Activated CD8-positive, alpha-beta T cell treated with anti-CD3 and anti-CD28 coated beads, Interleukin-2, amount 10 ng/mL, durations not matched to agents 7 days and 5 days (primary cell): ENCODE measurements around the gene TXNDC12. TPM values are rescaled to one million over a fixed set of nuclear protein-coding genes. Genes with fewer than 3 reads are reported as not detected.
"Not testable (repeated sequence)": the region's sequence is repeated elsewhere in the genome, so short reads cannot be mapped to it uniquely, and the experiment has no call there.

Experiments used
- ATAC-seq: fragments of 150-1000 bp; cut with Tn5 transposase; one replicate; pipeline ENCODE4 v1.10.0; 2021; ENCODE audit warnings: moderate library complexity
- CTCF ChIA-PET: fragments of 350-600 bp; sonication (Branson Sonifier 250); formaldehyde crosslinking; loops from one replicate; lab custom pipeline; 2021; ENCODE audit warnings: antibody characterized with exemption; lab: Charles Lee
- POLR2A ChIA-PET: fragments of 350-600 bp; sonication (Branson Sonifier 250); formaldehyde crosslinking; loops from one replicate; lab custom pipeline; 2021; ENCODE audit warnings: antibody characterized with exemption; lab: Charles Lee
- DNase-seq: peaks from one replicate; pipeline ENCODE4 v3.0.0-alpha.2; 2020
- H3K27ac Mint-ChIP-seq: one replicate; pipeline ENCODE4 v1.8.0; 2021; ENCODE audit warnings: mild to moderate bottlenecking, mixed read lengths
- H3K27me3 Mint-ChIP-seq: one replicate; pipeline ENCODE4 v1.8.0; 2021; ENCODE audit warnings: low read depth, mixed read lengths
- H3K36me3 Mint-ChIP-seq: one replicate; pipeline ENCODE4 v1.8.0; 2021; ENCODE audit warnings: low read depth, mixed read lengths
- H3K4me1 Mint-ChIP-seq: one replicate; pipeline ENCODE4 v1.8.0; 2021; ENCODE audit warnings: low read depth, mixed read lengths
- H3K4me3 Mint-ChIP-seq: one replicate; pipeline ENCODE4 v1.8.0; 2021; ENCODE audit warnings: mild to moderate bottlenecking, mixed read lengths
- H3K9me3 Mint-ChIP-seq: one replicate; pipeline ENCODE4 v1.8.0; 2022; ENCODE audit warnings: mixed read lengths; ENCODE audit not compliant: insufficient read depth
- total RNA-seq, 2 experiments: library from RNA; stranded (reverse); gene quantifications; one replicate each; pipeline ENCODE4 v1.2.3, GENCODE V29; 2021

Gene TXNDC12
- total RNA-seq, 2 experiments from 2014 or later: 41.1 to 45.9 TPM

GRCh38 chr1:52026278-52026677, 28.7 kb downstream of the TXNDC12 start:
- no peak for ATAC-seq
- Mint-ChIP-seq H3K4me1 (peaks cover 10% of the 10 kb centered on the region), H3K27me3 (no peaks in the 10 kb centered on the region), H3K36me3 (peaks cover 38% of the 10 kb centered on the region), H3K9me3 (no peaks in the 10 kb centered on the region), H3K27ac (no peak overlapping the region), H3K4me3 (no peak overlapping the region)
- POLR2A ChIA-PET: no interaction called here
- CTCF ChIA-PET: no interaction called here
- no peak for DNase-seq

- H3K27ac Mint-ChIP-seq: no peak overlapping the region
- peaks cover 40% of the 10 kb centered on the region for H3K36me3 Mint-ChIP-seq
- no peak overlapping the region for H3K4me3 Mint-ChIP-seq
- no peaks in the 10 kb centered on the region for H3K27me3 Mint-ChIP-seq
- no peaks in the 10 kb centered on the region for H3K9me3 Mint-ChIP-seq
- ATAC-seq: no peak
- no peaks in the 10 kb centered on the region for H3K4me1 Mint-ChIP-seq
- no peak for DNase-seq
- POLR2A ChIA-PET: interaction anchor here (0.6 kb wide), 1 partner anchor 13 kb away, joined by 3 read pairs; no protein-coding TSS in a partner anchor
- CTCF ChIA-PET: interaction anchor here (0.8 kb wide), 1 partner anchor 11 kb away, joined by 4 read pairs; no protein-coding TSS in a partner anchor
Observed at GRCh38 chr1:52022133-52022532, 32.9 kb downstream of the TXNDC12 start.

- no peak for DNase-seq
- no peaks in the 10 kb centered on the region for H3K36me3 Mint-ChIP-seq
- ChIA-PET POLR2A (no interaction called here), CTCF (interaction anchor here (1.2 kb wide), 1 partner anchor 111 kb away, joined by 3 read pairs; no protein-coding TSS in a partner anchor)
- no peak overlapping the region for H3K27ac Mint-ChIP-seq
- no peaks in the 10 kb centered on the region for H3K4me1 Mint-ChIP-seq
- ATAC-seq: no peak
- no peaks in the 10 kb centered on the region for H3K9me3 Mint-ChIP-seq
- no peak overlapping the region for H3K4me3 Mint-ChIP-seq
- H3K27me3 Mint-ChIP-seq: peaks cover 27% of the 10 kb centered on the region
Observed at GRCh38 chr1:52008071-52008809, 46.8 kb downstream of the TXNDC12 start.

GRCh38 chr1:52007215-52008002, 47.6 kb downstream of the TXNDC12 start:
- Mint-ChIP-seq H3K4me3 (no peak overlapping the region), H3K36me3 (no peaks in the 10 kb centered on the region), H3K9me3 (no peaks in the 10 kb centered on the region), H3K27me3 (peaks cover 24% of the 10 kb centered on the region), H3K27ac (no peak overlapping the region), H3K4me1 (no peaks in the 10 kb centered on the region)
- DNase-seq (no peak), ATAC-seq (no peak)
- ChIA-PET CTCF (no interaction called here), POLR2A (no interaction called here)

GRCh38 chr1:52006081-52006553, 48.9 kb downstream of the TXNDC12 start:
- H3K27ac Mint-ChIP-seq, POLR2A ChIA-PET, H3K36me3 Mint-ChIP-seq, H3K4me1 Mint-ChIP-seq, H3K4me3 Mint-ChIP-seq, DNase-seq, ATAC-seq, H3K9me3 Mint-ChIP-seq: not testable (repeated sequence)
- CTCF ChIA-PET: interaction anchor here (1.4 kb wide), 1 partner anchor 109 kb away, joined by 9 read pairs; no protein-coding TSS in a partner anchor
- peaks cover 24% of the 10 kb centered on the region for H3K27me3 Mint-ChIP-seq

- H3K9me3 Mint-ChIP-seq, H3K27ac Mint-ChIP-seq, H3K36me3 Mint-ChIP-seq, H3K4me3 Mint-ChIP-seq, DNase-seq, H3K4me1 Mint-ChIP-seq, ATAC-seq, POLR2A ChIA-PET: not testable (repeated sequence)
- peaks cover 24% of the 10 kb centered on the region for H3K27me3 Mint-ChIP-seq
- CTCF ChIA-PET: interaction anchor here (1.4 kb wide), 1 partner anchor 108 kb away, joined by 9 read pairs; no protein-coding TSS in a partner anchor
Observed at GRCh38 chr1:52005548-52005947, 49.4 kb downstream of the TXNDC12 start.

- Mint-ChIP-seq H3K4me3 (no peak overlapping the region), H3K4me1 (no peaks in the 10 kb centered on the region), H3K27me3 (peaks cover 23% of the 10 kb centered on the region), H3K9me3 (no peaks in the 10 kb centered on the region), H3K27ac (no peak overlapping the region), H3K36me3 (no peaks in the 10 kb centered on the region)
- CTCF ChIA-PET: interaction anchor here (0.6 kb wide), 2 partner anchors 103 to 733 kb away, joined by 3 read pairs; no protein-coding TSS in a partner anchor
- no peak for DNase-seq
- no peak for ATAC-seq
- POLR2A ChIA-PET: no interaction called here
Observed at GRCh38 chr1:52003877-52004276, 51.1 kb downstream of the TXNDC12 start.

GRCh38 chr1:52002038-52002917, 52.7 kb downstream of the TXNDC12 start:
- Mint-ChIP-seq H3K4me1 (no peaks in the 10 kb centered on the region), H3K36me3 (no peaks in the 10 kb centered on the region), H3K4me3 (no peak overlapping the region), H3K27ac (no peak overlapping the region), H3K27me3 (peaks cover 24% of the 10 kb centered on the region), H3K9me3 (no peaks in the 10 kb centered on the region)
- ATAC-seq (peak; percentile 90), DNase-seq (peak; percentile 80)
- ChIA-PET POLR2A (no interaction called here), CTCF (interaction anchor here (0.9 to 2.9 kb wide), 3 partner anchors 21 to 105 kb away, joined by 3 to 23 read pairs (median 3); partner anchors contain the start of gene KTI12)

GRCh38 chr1:51998701-51999100, 56.3 kb downstream of the TXNDC12 start:
- no peak overlapping the region for H3K4me3 Mint-ChIP-seq
- no peak overlapping the region for H3K27ac Mint-ChIP-seq
- POLR2A ChIA-PET: no interaction called here
- H3K36me3 Mint-ChIP-seq: no peaks in the 10 kb centered on the region
- CTCF ChIA-PET: interaction anchor here (0.9 kb wide), 1 partner anchor 101 kb away, joined by 3 read pairs; no protein-coding TSS in a partner anchor
- DNase-seq (no peak), ATAC-seq (no peak)
- H3K4me1 Mint-ChIP-seq: no peaks in the 10 kb centered on the region
- peaks cover 13% of the 10 kb centered on the region for H3K27me3 Mint-ChIP-seq
- no peaks in the 10 kb centered on the region for H3K9me3 Mint-ChIP-seq

- Mint-ChIP-seq H3K4me3 (no peak overlapping the region), H3K36me3 (no peaks in the 10 kb centered on the region), H3K9me3 (no peaks in the 10 kb centered on the region), H3K4me1 (no peaks in the 10 kb centered on the region), H3K27me3 (peaks cover 16% of the 10 kb centered on the region), H3K27ac (no peak overlapping the region)
- ChIA-PET POLR2A (no interaction called here), CTCF (interaction anchor here (0.9 kb wide), 1 partner anchor 100 kb away, joined by 3 read pairs; no protein-coding TSS in a partner anchor)
- ATAC-seq (no peak), DNase-seq (no peak)
Observed at GRCh38 chr1:51997974-51998382, 57.0 kb downstream of the TXNDC12 start.

GRCh38 chr1:51990478-51990965, 64.5 kb downstream of the TXNDC12 start, which contains the start of gene RAB3B:
RAB3B (minus strand) TSS chr1:51990700; CDS start chr1:51977117, 13,583 bp downstream.
- peak; percentile 96 for ATAC-seq
- Mint-ChIP-seq H3K4me1 (peaks cover 7% of the 10 kb centered on the region), H3K36me3 (no peaks in the 10 kb centered on the region), H3K4me3 (peak within 1 kb of the TSS; percentile 68), H3K9me3 (no peaks in the 10 kb centered on the region), H3K27me3 (peaks cover 42% of the 10 kb centered on the region), H3K27ac (no peak within 1 kb of the TSS)
- DNase-seq: peak; percentile 71
- ChIA-PET CTCF (no interaction called here), POLR2A (no interaction called here)
